Measurements from ENCODE around the gene STK11.
A peak's percentile ranks its signal among the peaks of the same experiment; 100 is the strongest.

DNA sequence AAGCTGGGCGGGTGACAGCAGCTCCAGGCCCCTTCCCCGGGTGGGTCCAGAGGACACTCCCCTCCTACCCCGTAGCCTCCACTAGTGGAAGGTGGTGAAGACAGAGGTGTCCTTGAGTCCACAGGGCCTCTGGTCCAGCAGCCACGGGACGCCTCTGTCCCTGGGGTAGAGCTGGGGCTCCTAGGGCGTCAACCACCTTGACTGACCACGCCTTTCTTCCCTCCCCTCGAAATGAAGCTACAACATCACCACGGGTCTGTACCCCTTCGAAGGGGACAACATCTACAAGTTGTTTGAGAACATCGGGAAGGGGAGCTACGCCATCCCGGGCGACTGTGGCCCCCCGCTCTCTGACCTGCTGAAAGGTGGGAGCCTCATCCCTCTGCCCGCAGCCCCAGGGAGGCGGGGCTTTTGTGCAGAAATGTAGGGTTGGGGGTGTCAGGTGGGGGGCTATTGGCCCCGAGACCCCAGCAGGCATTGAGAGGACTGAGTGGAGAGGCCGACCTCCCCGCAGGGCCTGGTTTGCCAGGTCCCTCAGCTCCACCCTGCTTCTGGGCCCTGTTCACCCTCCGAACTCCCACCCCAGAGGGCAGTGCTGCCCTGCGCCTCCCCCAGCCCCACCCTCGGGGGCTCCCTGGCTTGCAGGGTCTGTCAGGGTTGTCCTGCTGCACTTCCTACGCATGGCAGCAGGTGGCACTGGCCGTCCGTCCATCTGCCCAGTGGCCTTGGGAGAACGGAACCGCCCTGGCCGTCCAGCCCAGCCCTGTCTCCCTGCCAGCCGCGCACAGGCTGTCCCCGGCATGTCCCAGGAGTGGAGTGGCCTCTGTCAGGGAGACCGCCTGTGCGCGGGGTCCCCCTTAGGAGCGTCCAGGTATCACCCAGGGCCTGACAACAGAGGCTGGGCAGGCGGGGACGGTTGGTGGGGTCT is 15.7 kb downstream of the STK11 start:
- TF ChIP-seq CTCF (conservative IDR thresholded peaks at IDR 0.05): peak; percentile 63
- TF ChIP-seq EZH2 (IDR thresholded peaks at IDR 0.05; ENCODE audit: low read depth): no peak

Measured in PC-9 (cell line).